Subcutaneous adipose tissue (tissue), 4 donors: ENCODE results near the gene RUVBL1. TPM values are rescaled to one million over a fixed set of nuclear protein-coding genes. Genes with fewer than 3 reads are reported as not detected.

Experiments
- CTCF ChIP-seq: fragments of 450-650 bp; IDR thresholded peaks from one replicate; pipeline ENCODE4 v1.5.1; 2016; ENCODE audit warnings: low read depth, mild to moderate bottlenecking, control low read depth, antibody characterized with exemption, moderate library complexity
- total RNA-seq, 4 donors: library from RNA; depleted of rRNA; stranded (reverse); fragments of >200 nt; gene quantifications; one replicate each; pipeline ENCODE4 v1.1.0, GENCODE V29; 2016

RUVBL1 gene
- total RNA-seq, 4 donors from 2014 or later: 14.1 to 29.3 (median 17.1) TPM

- no peak for TF ChIP-seq CTCF
These were observed 20.4 kb downstream of the RUVBL1 start for GRCh38 chr3:128103136-128103676.

GRCh38 chr3:128100638-128101037 lies 23.0 kb downstream of the RUVBL1 start:
- no peak for TF ChIP-seq CTCF

GRCh38 chr3:128100161-128100560 lies 23.5 kb downstream of the RUVBL1 start:
- no peak for TF ChIP-seq CTCF

- TF ChIP-seq CTCF: no peak
These were observed 25.4 kb downstream of the RUVBL1 start for GRCh38 chr3:128098234-128098633.

- no peak for TF ChIP-seq CTCF
These were observed 28.3 kb downstream of the RUVBL1 start for GRCh38 chr3:128095222-128095703.

- TF ChIP-seq CTCF: no peak
These were observed 29.1 kb downstream of the RUVBL1 start for GRCh38 chr3:128094295-128095151.

- TF ChIP-seq CTCF: no peak
These were observed 32.0 kb downstream of the RUVBL1 start for GRCh38 chr3:128091586-128091985.
